Ovary (tissue), 3 donors: ENCODE results near the gene UCHL5.

ENCODE experiments used
- POLR2A ChIP-seq: fragments of 450-650 bp; IDR thresholded peaks from one replicate; pipeline ENCODE4 v1.6.1; 2017; ENCODE audit warnings: antibody characterized with exemption, mild to moderate bottlenecking, moderate library complexity
- TF ChIP-seq, protein P1 (sequence below), 3 donors: fragments of 450-650 bp in 2 of 3; fragments of 200-600 bp in 1 of 3; IDR thresholded peaks; one replicate each; pipeline versions ENCODE4 v1.5.1 to v1.8.0; 2016 to 2022; ENCODE audit warnings: antibody characterized with exemption in 3 of 3, mild to moderate bottlenecking in 1 of 3
- donor health status: DM: no; HTN: no; CAD: no.

DNA sequence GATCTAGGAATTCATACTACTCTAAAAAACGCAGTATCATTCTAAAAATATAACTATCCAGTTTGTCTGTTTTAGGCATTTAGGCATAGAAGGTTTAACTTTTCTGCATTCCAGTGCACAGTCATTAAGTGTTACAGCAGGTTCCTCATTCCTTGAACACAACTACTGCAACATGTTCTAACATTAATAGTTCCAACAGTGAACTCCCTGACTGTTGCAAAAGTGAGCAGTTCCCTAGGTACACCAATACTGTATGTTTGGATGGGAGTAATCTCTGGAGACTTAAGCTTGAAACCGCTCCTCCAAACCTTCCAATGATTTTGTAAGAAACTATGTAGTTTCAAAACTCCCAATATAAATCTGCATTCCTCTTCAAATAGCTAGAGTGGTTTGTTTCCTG is 46.2 kb downstream of the UCHL5 start:
- TF ChIP-seq POLR2A: no peak
- TF ChIP-seq, protein P1, sequence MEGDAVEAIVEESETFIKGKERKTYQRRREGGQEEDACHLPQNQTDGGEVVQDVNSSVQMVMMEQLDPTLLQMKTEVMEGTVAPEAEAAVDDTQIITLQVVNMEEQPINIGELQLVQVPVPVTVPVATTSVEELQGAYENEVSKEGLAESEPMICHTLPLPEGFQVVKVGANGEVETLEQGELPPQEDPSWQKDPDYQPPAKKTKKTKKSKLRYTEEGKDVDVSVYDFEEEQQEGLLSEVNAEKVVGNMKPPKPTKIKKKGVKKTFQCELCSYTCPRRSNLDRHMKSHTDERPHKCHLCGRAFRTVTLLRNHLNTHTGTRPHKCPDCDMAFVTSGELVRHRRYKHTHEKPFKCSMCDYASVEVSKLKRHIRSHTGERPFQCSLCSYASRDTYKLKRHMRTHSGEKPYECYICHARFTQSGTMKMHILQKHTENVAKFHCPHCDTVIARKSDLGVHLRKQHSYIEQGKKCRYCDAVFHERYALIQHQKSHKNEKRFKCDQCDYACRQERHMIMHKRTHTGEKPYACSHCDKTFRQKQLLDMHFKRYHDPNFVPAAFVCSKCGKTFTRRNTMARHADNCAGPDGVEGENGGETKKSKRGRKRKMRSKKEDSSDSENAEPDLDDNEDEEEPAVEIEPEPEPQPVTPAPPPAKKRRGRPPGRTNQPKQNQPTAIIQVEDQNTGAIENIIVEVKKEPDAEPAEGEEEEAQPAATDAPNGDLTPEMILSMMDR (IDR thresholded peaks at IDR 0.05): no peak
